NCI-H146 (cell line): ENCODE results near the gene PRODH.
"Not testable (repeated sequence)": the region's sequence is repeated elsewhere in the genome, so short reads cannot be mapped to it uniquely, and the experiment has no call there.

Experiments
- DNase-seq: peaks from one replicate; lab custom pipeline; 2025; lab: John Stamatoyannopoulos, UW

Gene PRODH

DNA sequence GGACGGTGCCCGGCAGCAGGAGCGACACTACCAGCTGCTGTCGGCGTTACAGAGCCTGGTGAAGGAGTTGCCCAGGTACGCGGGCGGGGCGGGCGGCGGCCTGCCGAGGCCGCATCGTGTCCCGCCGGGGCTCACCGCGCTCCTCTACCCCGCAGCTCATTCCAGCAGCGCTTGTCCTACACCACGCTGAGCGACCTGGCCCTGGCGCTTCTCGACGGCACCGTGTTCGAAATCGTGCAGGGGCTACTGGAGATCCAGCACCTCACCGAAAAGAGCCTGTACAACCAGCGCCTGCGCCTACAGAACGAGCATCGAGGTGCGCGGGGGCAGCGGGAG, 29.7 kb downstream of the PRODH start:
- not testable (repeated sequence) for DNase-seq

DNA sequence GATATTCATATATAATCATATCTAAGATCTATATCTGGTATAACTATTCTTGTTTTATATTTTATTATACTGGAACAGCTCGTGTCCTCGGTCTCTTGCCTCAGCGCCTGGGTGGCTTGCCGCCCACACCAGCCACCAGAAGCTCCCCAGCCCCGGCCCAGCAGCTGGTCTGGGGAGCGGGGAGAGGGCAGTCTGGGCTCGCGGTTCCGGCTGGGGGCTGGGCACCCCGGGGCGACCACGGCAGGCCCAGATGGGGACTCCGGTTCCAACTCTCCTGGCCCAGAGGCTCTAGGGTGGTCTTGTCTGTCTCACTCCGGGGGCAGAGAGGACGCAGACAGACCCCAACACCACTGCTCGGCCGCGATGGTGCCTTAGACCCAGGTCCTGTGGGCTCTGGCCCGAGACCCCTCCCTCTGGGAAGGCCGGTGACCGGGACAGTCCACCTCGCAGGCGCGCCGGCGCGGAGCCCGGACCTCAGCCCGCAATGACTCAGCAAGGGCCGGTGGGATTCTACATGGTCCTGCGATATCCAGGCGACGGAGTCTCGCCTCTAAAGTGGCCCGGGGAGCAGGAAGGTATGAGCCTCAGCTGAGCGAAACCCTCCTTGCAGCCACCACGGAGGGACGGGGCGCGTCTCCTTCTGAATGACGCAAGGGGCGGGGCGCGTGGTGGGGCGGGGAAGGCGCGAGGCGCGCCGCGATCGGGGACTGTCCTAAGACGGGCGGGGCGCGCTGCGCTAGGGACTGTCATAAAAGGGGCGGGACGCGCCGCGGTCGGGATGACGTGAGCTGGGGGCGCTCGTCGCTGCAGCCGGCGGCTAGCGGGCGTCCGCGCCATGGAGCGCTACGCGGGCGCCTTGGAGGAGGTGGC, 30.3 kb downstream of the PRODH start, which contains the start of gene DGCR6:
DGCR6 (plus strand) TSS at position 781 of the 870 bp plus-strand sequence; CDS start at position 836, 55 bp downstream.
- no peak for DNase-seq

- DNase-seq: not testable (repeated sequence)
Measured at GRCh38 chr22:18896037-18896657, 39.9 kb downstream of the PRODH start.

GRCh38 chr22:18893775-18894174, 42.3 kb downstream of the PRODH start:
- not testable (repeated sequence) for DNase-seq

DNA sequence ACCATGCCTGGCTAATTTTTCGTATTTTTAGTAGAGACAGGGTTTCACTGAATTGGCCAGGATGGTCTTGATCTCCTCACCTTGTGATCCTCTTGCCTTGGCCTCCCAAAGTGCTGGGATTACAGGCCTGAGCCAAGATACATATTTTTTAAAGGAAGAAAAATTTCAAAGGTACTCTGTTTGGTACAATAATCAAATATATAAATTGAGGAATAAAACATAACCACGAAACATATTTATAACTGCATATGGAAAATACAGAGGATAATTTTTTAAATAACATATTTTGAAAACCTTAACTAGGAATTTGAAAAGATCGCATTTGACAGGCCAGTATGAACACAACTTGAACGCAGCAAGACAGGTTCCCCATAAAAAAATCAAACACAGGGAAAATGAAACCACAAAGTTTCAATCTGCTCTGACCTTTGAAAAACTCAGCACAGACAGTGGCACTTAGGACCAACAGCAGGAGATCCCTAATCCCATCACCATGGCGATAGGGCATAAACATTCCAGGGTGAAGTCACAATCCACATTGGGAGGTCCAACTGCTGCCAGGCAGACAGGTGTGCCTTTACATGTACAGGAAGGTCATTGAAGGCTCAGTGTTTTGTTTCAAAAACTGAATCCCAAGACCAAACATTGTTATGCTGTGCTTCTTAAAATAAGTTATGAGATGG, 45.4 kb downstream of the PRODH start:
- DNase-seq: not testable (repeated sequence)

GRCh38 chr22:18888115-18888514, 48.0 kb downstream of the PRODH start:
- DNase-seq: no peak

- DNase-seq: not testable (repeated sequence)
Measured at GRCh38 chr22:18884465-18884864, 51.6 kb downstream of the PRODH start.

DNA sequence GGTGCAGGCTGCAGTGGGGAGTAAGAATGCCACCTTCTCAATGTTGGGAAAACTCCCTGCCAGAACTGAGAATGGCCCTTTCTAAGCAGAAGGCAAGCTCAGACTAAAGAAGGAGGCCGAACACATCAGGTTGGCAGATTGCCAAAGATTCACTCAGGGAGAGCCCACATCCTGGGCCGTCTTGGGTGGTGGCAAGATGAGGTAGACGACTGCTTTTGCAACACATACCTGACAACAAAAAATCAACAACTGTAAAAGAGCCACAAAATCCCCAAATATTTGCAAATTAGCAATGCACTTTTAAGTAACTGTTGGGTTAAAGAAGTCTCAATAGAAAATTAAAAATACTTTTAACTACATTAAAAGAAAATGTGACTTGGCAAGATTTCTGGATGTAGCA, 54.8 kb downstream of the PRODH start:
- not testable (repeated sequence) for DNase-seq
